ENCODE results near the gene PCDHGC3.

DNA sequence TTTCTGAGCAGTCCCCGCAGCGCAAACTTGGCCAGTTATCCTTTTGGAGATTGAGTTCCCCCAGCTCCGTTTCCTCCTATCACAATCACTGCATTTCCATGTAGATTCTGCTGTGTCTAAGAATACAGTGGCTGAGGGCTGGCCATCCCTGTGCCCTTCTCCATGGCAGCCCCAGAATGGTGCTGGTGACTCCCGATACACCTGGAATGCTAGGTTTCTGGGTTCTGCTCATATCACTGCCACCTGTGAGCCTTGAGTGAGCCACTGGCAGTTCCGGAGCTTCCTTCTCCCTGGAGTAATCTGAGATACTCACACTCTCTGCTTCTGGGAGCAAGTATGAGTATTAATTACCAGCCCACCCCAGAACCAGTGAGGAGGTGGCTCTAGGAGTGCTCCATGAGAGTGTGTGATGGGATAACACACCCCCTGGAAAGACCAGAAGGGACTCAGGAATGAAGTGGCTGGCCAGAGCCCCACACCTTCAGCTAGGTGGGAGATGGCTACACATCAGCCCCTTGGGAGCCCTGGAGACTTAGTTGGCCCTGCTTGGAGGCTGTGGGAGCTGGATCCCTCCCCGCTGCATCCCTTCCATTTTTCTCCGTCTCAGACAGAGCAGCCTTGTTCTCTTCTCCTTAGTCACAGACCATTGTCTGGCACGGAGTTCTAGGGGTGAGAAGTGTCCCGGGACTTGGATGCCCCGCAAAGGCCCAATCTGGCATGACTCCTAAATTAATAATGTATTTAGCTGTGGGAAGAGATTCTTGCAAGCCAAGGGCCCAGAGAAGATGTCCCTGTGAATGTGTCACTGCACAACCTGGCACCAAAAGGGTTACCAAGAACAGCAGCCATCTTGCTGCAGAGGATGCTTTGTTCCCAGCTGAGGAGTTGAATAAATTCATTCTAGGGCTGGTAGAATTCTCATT lies 18.0 kb downstream of the PCDHGC3 start:
- TF ChIP-seq, protein P1, sequence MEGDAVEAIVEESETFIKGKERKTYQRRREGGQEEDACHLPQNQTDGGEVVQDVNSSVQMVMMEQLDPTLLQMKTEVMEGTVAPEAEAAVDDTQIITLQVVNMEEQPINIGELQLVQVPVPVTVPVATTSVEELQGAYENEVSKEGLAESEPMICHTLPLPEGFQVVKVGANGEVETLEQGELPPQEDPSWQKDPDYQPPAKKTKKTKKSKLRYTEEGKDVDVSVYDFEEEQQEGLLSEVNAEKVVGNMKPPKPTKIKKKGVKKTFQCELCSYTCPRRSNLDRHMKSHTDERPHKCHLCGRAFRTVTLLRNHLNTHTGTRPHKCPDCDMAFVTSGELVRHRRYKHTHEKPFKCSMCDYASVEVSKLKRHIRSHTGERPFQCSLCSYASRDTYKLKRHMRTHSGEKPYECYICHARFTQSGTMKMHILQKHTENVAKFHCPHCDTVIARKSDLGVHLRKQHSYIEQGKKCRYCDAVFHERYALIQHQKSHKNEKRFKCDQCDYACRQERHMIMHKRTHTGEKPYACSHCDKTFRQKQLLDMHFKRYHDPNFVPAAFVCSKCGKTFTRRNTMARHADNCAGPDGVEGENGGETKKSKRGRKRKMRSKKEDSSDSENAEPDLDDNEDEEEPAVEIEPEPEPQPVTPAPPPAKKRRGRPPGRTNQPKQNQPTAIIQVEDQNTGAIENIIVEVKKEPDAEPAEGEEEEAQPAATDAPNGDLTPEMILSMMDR (IDR thresholded peaks at IDR 0.05 in 2 of 3, conservative IDR thresholded peaks at IDR 0.05 in 1 of 3; ENCODE audit: borderline replicate concordance in 1 of 3, insufficient read depth in 1 of 3, low read depth in 2 of 3, low read length in 2 of 3) = no peak
- TF ChIP-seq, protein P2, sequence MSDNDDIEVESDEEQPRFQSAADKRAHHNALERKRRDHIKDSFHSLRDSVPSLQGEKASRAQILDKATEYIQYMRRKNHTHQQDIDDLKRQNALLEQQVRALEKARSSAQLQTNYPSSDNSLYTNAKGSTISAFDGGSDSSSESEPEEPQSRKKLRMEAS (IDR thresholded peaks at IDR 0.05) = no peak
- TF ChIP-seq EZH2 (IDR thresholded peaks at IDR 0.05) = no peak
